K562 (cell line): ENCODE results near the gene NTN4. TPM values are rescaled to one million over a fixed set of nuclear protein-coding genes. Genes with fewer than 3 reads are reported as not detected.

Experiments used
- ATAC-seq: fragments of 200-7000 bp; cut with Tn5 transposase; 3 replicates; pipeline ENCODE4 v1.9.1; 2020; ENCODE audit warnings: moderate library complexity
- BruUV-seq: library from RNA; stranded (reverse); fragments of 400-500 nt; replicated peaks from 2 replicates; lab custom pipeline; 2021; lab: Mats Ljungman, UMichigan
- CTCF ChIA-PET: fragments of 300-600 bp; formaldehyde crosslinking; extraction: SDS; loops from one replicate; lab custom pipeline; 2021; ENCODE audit warnings: low intra/inter-chr PET ratio; lab: Yijun Ruan, JAX
- POLR2A ChIA-PET: fragments of 300-600, 350-650 bp; sonication (Branson Sonifier 250); formaldehyde crosslinking; extraction: SDS; loops from one replicate; lab custom pipeline; 2021; ENCODE audit warnings: antibody characterized with exemption, inconsistent platforms; lab: Yijun Ruan, JAX
- DNase-seq, 4 experiments: peaks; one replicate each; pipeline versions ENCODE4 v3.0.0 to v3.0.0-alpha.2; 2011 to 2018; ENCODE audit warnings: low spot score in 3 of 4, mixed read lengths in 3 of 4; ENCODE audit errors: extremely low read depth in 1 of 4
- FAIRE-seq: peaks from 2 replicates; lab custom pipeline; 2011; peaks lifted over from hg19 to GRCh38; lab: Jason Lieb, UNC
- H2AFZ ChIP-seq: 2 replicates; pipeline ENCODE4 v1.6.0; 2011; ENCODE audit warnings: low read depth, low read length, control low read depth, inconsistent platforms
- H3K27ac ChIP-seq: fragments of 200-600 bp; 3 replicates; pipeline ENCODE4 v1.8.0; 2011; ENCODE audit warnings: low read depth, mild to moderate bottlenecking, control low read depth, inconsistent platforms, low read length, moderate library complexity, mixed read lengths; ENCODE audit errors: extremely low read depth
- H3K27me3 ChIP-seq, 2 experiments: fragments of 300-600 bp in 1 of 2; 2 replicates in 1 of 2; 3 replicates in 1 of 2; pipeline versions ENCODE4 v1.6.0 to v1.8.0; 2011; ENCODE audit warnings: inconsistent platforms in 2 of 2, low read length in 2 of 2, mild to moderate bottlenecking in 1 of 2, mixed read lengths in 1 of 2, moderate library complexity in 1 of 2; ENCODE audit not compliant: control insufficient read depth in 2 of 2, insufficient read depth in 2 of 2
- H3K36me3 ChIP-seq: fragments of 300-600 bp; 3 replicates; pipeline ENCODE4 v1.8.0; 2011; ENCODE audit warnings: mild to moderate bottlenecking, low read length, inconsistent platforms; ENCODE audit not compliant: control insufficient read depth, insufficient read depth
- H3K4me1 ChIP-seq, 2 experiments: fragments of 200-600 bp in 1 of 2; replicated peaks in 1 of 2; 2 replicates in 1 of 2; 3 replicates in 1 of 2; pipeline versions ENCODE4 v1.5.1 to v1.8.0; 2011; ENCODE audit warnings: inconsistent platforms in 2 of 2, low read length in 2 of 2, mild to moderate bottlenecking in 1 of 2, mixed read lengths in 1 of 2, moderate library complexity in 1 of 2; ENCODE audit not compliant: control insufficient read depth in 2 of 2, insufficient read depth in 2 of 2
- H3K4me2 ChIP-seq: 2 replicates; pipeline ENCODE4 v1.6.1; 2011; ENCODE audit warnings: low read length, control low read depth, inconsistent platforms, mixed read lengths; ENCODE audit not compliant: insufficient read depth
- H3K4me3 ChIP-seq: fragments of 200-600 bp; sonication (generic), shearing (Covaris generic); 2 replicates; pipeline ENCODE4 v1.5.1; 2016; ENCODE audit warnings: control low read depth, inconsistent platforms
- H3K79me2 ChIP-seq: fragments of 200-600 bp; 3 replicates; pipeline ENCODE4 v1.8.0; 2011; ENCODE audit warnings: low read length, inconsistent platforms; ENCODE audit not compliant: control insufficient read depth, insufficient read depth
- H3K9ac ChIP-seq, 2 experiments: 2 replicates each; pipeline versions ENCODE4 v1.6.0 to v1.6.1; 2011; ENCODE audit warnings: low read depth in 2 of 2, low read length in 2 of 2, control low read depth in 1 of 2, inconsistent platforms in 1 of 2, mild to moderate bottlenecking in 1 of 2, mixed read lengths in 1 of 2; ENCODE audit not compliant: insufficient read depth in 1 of 2
- H3K9me1 ChIP-seq: one replicate; pipeline ENCODE4 v1.6.0; 2011; ENCODE audit warnings: inconsistent platforms, mild to moderate bottlenecking, low read length, moderate library complexity; ENCODE audit not compliant: control insufficient read depth, insufficient read depth
- H3K9me3 ChIP-seq: replicated peaks from 2 replicates; pipeline ENCODE4 v1.5.1; 2011; ENCODE audit warnings: low read depth, low read length, inconsistent platforms; ENCODE audit not compliant: control insufficient read depth, insufficient read depth
- H4K20me1 ChIP-seq: replicated peaks from 2 replicates; pipeline ENCODE4 v1.6.1; 2011; ENCODE audit warnings: low read length, inconsistent platforms, mixed read lengths; ENCODE audit not compliant: control insufficient read depth, insufficient read depth
- BCLAF1 ChIP-seq, 2 experiments: fragments of 450-650 bp in 1 of 2; IDR thresholded peaks; 2 replicates each; pipeline ENCODE4 v1.6.1; 2011 to 2017; ENCODE audit warnings: low read depth in 2 of 2, antibody characterized with exemption in 1 of 2, borderline replicate concordance in 1 of 2, low read length in 1 of 2, mild to moderate bottlenecking in 1 of 2, mixed read lengths in 1 of 2; ENCODE audit not compliant: control insufficient read depth in 1 of 2
- CXXC5 ChIP-seq: fragments of 250-450 bp; sonication (Bioruptor Pico); IDR thresholded peaks from 2 replicates; pipeline ENCODE4 v1.8.0; 2022; ENCODE audit warnings: inconsistent platforms, mild to moderate bottlenecking, moderate library complexity
- DDX20 ChIP-seq: fragments of 450-650 bp; IDR thresholded peaks from 2 replicates; pipeline ENCODE4 v1.6.1; 2016; ENCODE audit warnings: missing genetic modification characterization, low read depth, mild to moderate bottlenecking, missing compliant biosample characterization, moderate library complexity
- EP400 ChIP-seq: fragments of 450-650 bp; IDR thresholded peaks from 2 replicates; pipeline ENCODE4 v1.6.1; 2017; ENCODE audit warnings: antibody characterized with exemption, mild to moderate bottlenecking, moderate library complexity
- ETV6 ChIP-seq, 3 experiments: fragments of 150-350 bp in 1 of 3; sonication (generic) in 1 of 3; formaldehyde crosslinking in 1 of 3; IDR thresholded peaks; 2 replicates each; pipeline versions ENCODE4 v1.6.1 to v1.8.0; 2014 to 2022; ENCODE audit warnings: borderline replicate concordance in 2 of 3, low read depth in 2 of 3, antibody characterized with exemption in 1 of 3, low read length in 1 of 3, mild to moderate bottlenecking in 1 of 3, missing genetic modification reagents in 1 of 3
- FIP1L1 ChIP-seq: fragments of 200-400 bp; formaldehyde crosslinking; IDR thresholded peaks from 2 replicates; pipeline ENCODE4 v1.6.1; 2018; ENCODE audit warnings: mild to moderate bottlenecking, low read depth, low read length; ENCODE audit not compliant: poor library complexity, severe bottlenecking
- KLF6 ChIP-seq: fragments of 250-450 bp; sonication (Bioruptor Pico); IDR thresholded peaks from 2 replicates; pipeline ENCODE4 v1.4.0; 2020; ENCODE audit warnings: mild to moderate bottlenecking, moderate library complexity, borderline replicate concordance
- NFRKB ChIP-seq: fragments of 450-650 bp; IDR thresholded peaks from 2 replicates; pipeline ENCODE4 v1.6.1; 2016; ENCODE audit warnings: low read depth
- NFXL1 ChIP-seq: fragments of 450-650 bp; formaldehyde crosslinking; IDR thresholded peaks from 2 replicates; pipeline ENCODE4 v1.4.0; 2021; ENCODE audit warnings: mild to moderate bottlenecking
- PURB ChIP-seq: sonication (generic); formaldehyde crosslinking; IDR thresholded peaks from 2 replicates; pipeline ENCODE4 v1.9.0; 2021; ENCODE audit warnings: low read depth, mild to moderate bottlenecking, missing genetic modification reagents
- RCOR1 ChIP-seq, 2 experiments: IDR thresholded peaks; 2 replicates each; pipeline ENCODE4 v1.6.1; 2012; ENCODE audit warnings: low read depth in 2 of 2, low read length in 2 of 2, borderline replicate concordance in 1 of 2, improper control_type of control experiment in 1 of 2
- TFE3 ChIP-seq: fragments of 450-650 bp; formaldehyde crosslinking; IDR thresholded peaks from 2 replicates; pipeline ENCODE4 v1.4.0; 2020; ENCODE audit warnings: mild to moderate bottlenecking, mixed read lengths
- TGIF2 ChIP-seq: sonication (generic); formaldehyde crosslinking; IDR thresholded peaks from 2 replicates; pipeline ENCODE4 v1.8.1; 2022; ENCODE audit warnings: mild to moderate bottlenecking, missing genetic modification reagents, moderate library complexity
- ZKSCAN1 ChIP-seq: fragments of 150-350 bp; IDR thresholded peaks from 2 replicates; pipeline ENCODE4 v1.6.1; 2016; ENCODE audit warnings: low read depth, low read length
- ZNF589 ChIP-seq: fragments of 200-800 bp; sonication (Bioruptor generic); IDR thresholded peaks from 2 replicates; pipeline ENCODE4 v1.6.1; 2016; ENCODE audit warnings: low read depth, missing genetic modification characterization, missing compliant biosample characterization
- WGBS: fragments of 100-300 bp; shearing (Covaris generic); methylation state at CpG from one replicate; pipeline ENCODE4 v1.1.6; 2016; ENCODE audit warnings: low coverage, mixed read lengths; ENCODE audit not compliant: insufficient coverage; ENCODE audit errors: missing lambda C conversion rate; 5-methylcytosine and 5-hydroxymethylcytosine counted together
- in situ Hi-C: fragments of 300-500 bp; cut with MboI; formaldehyde crosslinking; loops from 4 replicates; pipeline ENCODE4 v1.15.0; 2018; ENCODE audit warnings: inconsistent platforms, mixed read lengths
- intact Hi-C: fragments of 100-400 bp; cut with micrococcal nuclease; formaldehyde crosslinking; loops from 2 replicates; pipeline ENCODE4 v1.14.2; 2022
- polyA plus RNA-seq, 8 experiments: library from polyadenylated mRNA; depleted of rRNA in 4 of 8; stranded (reverse) in 5 of 8; unstranded in 3 of 8; fragments of >200 nt; fragmentation: Nextera tagmentation in 2 of 8; fragmentation: Illumina TruSeq in 1 of 8; extraction: Ambion mirVana in 2 of 8; extraction: Trizol in 1 of 8; gene quantifications; 2 replicates each; pipeline versions ENCODE4 v1.2.1 to v1.2.3, GENCODE V29; 2011 to 2014; ENCODE audit warnings: inconsistent platforms in 1 of 8, missing spikeins in 1 of 8
- total RNA-seq, 7 experiments: library from RNA; depleted of rRNA in 6 of 7; stranded (reverse); fragments of >200 nt in 6 of 7; fragmentation: Illumina TruSeq in 2 of 7; extraction: Trizol in 2 of 7; gene quantifications; 2 replicates each; pipeline versions ENCODE4 v1.2.1 to v1.2.3, GENCODE V29; 2011 to 2021; ENCODE audit warnings: low replicate concordance in 1 of 7
- TF ChIP-seq, protein P1 (sequence below): fragments of 450-650 bp; IDR thresholded peaks from 2 replicates; pipeline ENCODE4 v1.7.0; 2016; ENCODE audit warnings: borderline replicate concordance

The NTN4 gene
- total and polyA plus RNA-seq, 9 of the 15 experiments (the other 6 are each of a cell fraction or from before 2014, with no cell fraction given) = 0.13 TPM; not detected in 8

DNA sequence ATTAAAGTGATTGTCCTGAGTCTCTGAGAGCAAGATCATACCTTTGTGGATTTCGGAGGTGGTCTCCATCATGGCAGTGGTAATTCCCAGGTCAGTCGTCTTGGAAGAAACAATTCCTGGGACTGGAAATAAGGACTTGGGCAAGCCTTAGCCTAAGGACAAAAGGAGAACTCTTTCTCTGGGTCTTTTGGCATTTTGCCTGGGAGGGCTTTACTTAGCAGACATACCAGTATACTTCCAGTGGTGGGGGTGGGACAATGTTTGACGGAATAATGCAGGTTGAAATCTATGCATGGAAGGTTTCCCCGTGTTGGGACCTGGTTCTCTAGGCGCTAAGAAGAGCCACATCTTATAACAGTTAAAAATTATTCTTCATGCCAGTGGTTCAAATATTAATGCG is 168.8 kb downstream of the NTN4 start:
- H3K9me1 ChIP-seq = no peaks in the 10 kb centered on the region
- H3K79me2 ChIP-seq = no peaks in the 10 kb centered on the region
- H3K4me3 ChIP-seq = no peak overlapping the region
- DNase-seq (no peak), FAIRE-seq (no peak), ATAC-seq (no peak)
- H4K20me1 ChIP-seq = no peaks in the 10 kb centered on the region
- H3K36me3 ChIP-seq = no peaks in the 10 kb centered on the region
- ChIA-PET POLR2A (no interaction called here), CTCF (no interaction called here)
- in situ Hi-C loops = loop anchor here (10.0 to 25.0 kb wide), 2 partner anchors 193 to 891 kb away; no protein-coding TSS in a partner anchor
- no peaks in the 10 kb centered on the region; a peak in 1 of 5 replicates for H3K4me1 ChIP-seq
- no peaks in the 10 kb centered on the region for H3K9me3 ChIP-seq
- H2AFZ ChIP-seq = no peak overlapping the region
- no TSS peak for BruUV-seq
- peaks cover 3 to 6% of the 10 kb centered on the region in 2 experiments; a peak in 2 of 5 replicates for H3K27me3 ChIP-seq
- H3K4me2 ChIP-seq = no peak overlapping the region
- no peak overlapping the region for H3K27ac ChIP-seq
- intact Hi-C loops = loop anchor here (10.0 kb wide), 1 partner anchor 373 kb away; the partner anchor contains the start of gene HAL
- no peak overlapping the region for H3K9ac ChIP-seq
- 3% methylated on average over 5 of the region's 6 CpGs for WGBS
- TF ChIP-seq FIP1L1 (no peak), ZKSCAN1 (no peak), BCLAF1 (IDR thresholded peaks at IDR 0.05; ENCODE audit: borderline replicate concordance in 1 of 2, control insufficient read depth in 1 of 2, low read depth in 2 of 2, low read length in 1 of 2) (no peak), NFRKB (no peak), TGIF2 (CRISPR knock-in tag) (no peak), PURB (CRISPR knock-in tag) (no peak), CXXC5 (CRISPR knock-in tag) (no peak), DDX20 (no peak), ETV6 (IDR thresholded peaks at IDR 0.05; ENCODE audit: borderline replicate concordance in 1 of 2, low read depth in 2 of 2, low read length in 1 of 2) (no peak), ETV6 (CRISPR knock-in tag; IDR thresholded peaks at IDR 0.05; ENCODE audit: borderline replicate concordance) (no peak), ZNF589 (CRISPR knock-in tag) (no peak), KLF6 (CRISPR knock-in tag) (no peak), EP400 (no peak), NFXL1 (no peak), TFE3 (no peak), RCOR1 (IDR thresholded peaks at IDR 0.05; ENCODE audit: borderline replicate concordance in 1 of 2, low read depth in 2 of 2, low read length in 2 of 2) (no peak)
- TF ChIP-seq, protein P1, sequence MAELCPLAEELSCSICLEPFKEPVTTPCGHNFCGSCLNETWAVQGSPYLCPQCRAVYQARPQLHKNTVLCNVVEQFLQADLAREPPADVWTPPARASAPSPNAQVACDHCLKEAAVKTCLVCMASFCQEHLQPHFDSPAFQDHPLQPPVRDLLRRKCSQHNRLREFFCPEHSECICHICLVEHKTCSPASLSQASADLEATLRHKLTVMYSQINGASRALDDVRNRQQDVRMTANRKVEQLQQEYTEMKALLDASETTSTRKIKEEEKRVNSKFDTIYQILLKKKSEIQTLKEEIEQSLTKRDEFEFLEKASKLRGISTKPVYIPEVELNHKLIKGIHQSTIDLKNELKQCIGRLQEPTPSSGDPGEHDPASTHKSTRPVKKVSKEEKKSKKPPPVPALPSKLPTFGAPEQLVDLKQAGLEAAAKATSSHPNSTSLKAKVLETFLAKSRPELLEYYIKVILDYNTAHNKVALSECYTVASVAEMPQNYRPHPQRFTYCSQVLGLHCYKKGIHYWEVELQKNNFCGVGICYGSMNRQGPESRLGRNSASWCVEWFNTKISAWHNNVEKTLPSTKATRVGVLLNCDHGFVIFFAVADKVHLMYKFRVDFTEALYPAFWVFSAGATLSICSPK = no peak
